HG03460 (cell line): ENCODE measurements around the gene FOXI3.
"Not testable (repeated sequence)": the region's sequence is repeated elsewhere in the genome, so short reads cannot be mapped to it uniquely, and the experiment has no call there.

Experiments
- ATAC-seq: cut with Tn5 transposase; IDR thresholded peaks from one replicate; pipeline ENCODE4 v1.9.1; 2021; ENCODE audit not compliant: unreplicated experiment

Gene FOXI3

GRCh38 chr2:88442473-88442872, 10.0 kb downstream of the FOXI3 start:
- ATAC-seq: no peak

GRCh38 chr2:88442061-88442460, 10.4 kb downstream of the FOXI3 start:
- ATAC-seq: no peak

- no peak for ATAC-seq
These were observed 15.5 kb downstream of the FOXI3 start for GRCh38 chr2:88437010-88437409.

GRCh38 chr2:88429929-88430328, 22.6 kb downstream of the FOXI3 start:
- no peak for ATAC-seq

- no peak for ATAC-seq
These were observed 28.8 kb downstream of the FOXI3 start for GRCh38 chr2:88423733-88424132.

- ATAC-seq: not testable (repeated sequence)
These were observed 33.4 kb downstream of the FOXI3 start for GRCh38 chr2:88419051-88419450.

- ATAC-seq: no peak
These were observed 36.4 kb downstream of the FOXI3 start for GRCh38 chr2:88416016-88416663.

GRCh38 chr2:88408870-88409269, 43.6 kb downstream of the FOXI3 start:
- not testable (repeated sequence) for ATAC-seq

GRCh38 chr2:88400037-88400767, 52.3 kb downstream of the FOXI3 start:
- no peak for ATAC-seq

GRCh38 chr2:88398180-88398579, 54.3 kb downstream of the FOXI3 start:
- ATAC-seq: no peak
